Measurements from ENCODE around the gene PAX7.
"Not testable (repeated sequence)": the region's sequence is repeated elsewhere in the genome, so short reads cannot be mapped to it uniquely, and the experiment has no call there.

The PAX7 gene

GRCh38 chr1:18738617-18739016 lies 108.0 kb downstream of the PAX7 start:
- ChIA-PET CTCF (no interaction called here), POLR2A (ENCODE audit: low non-redundant PET) (no interaction called here)
- TF ChIP-seq CTCF (conservative IDR thresholded peaks at IDR 0.05; ENCODE audit: low read depth) = no peak
- H3K27ac ChIP-seq = no peak overlapping the region
- DNase-seq (ENCODE audit: low spot score) = no peak

DNA sequence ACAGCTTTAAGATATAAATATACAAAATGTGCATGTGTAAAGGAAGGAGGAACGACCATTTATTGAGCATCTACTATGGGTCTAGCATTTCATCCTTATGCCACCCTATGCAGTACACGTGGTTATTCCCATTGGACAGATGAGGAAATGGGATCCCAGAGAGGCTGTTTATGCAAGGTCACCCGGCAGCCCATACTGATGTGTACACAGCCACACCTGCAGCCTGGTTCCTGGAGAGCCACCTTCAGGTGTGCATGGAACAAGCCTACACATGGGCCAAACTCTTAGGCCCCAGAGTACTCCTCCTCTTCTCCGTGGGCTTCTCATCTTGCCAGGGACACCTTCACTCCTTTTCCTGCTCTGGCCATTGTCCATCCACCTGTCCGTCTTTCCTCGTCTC lies 108.8 kb downstream of the PAX7 start:
- no peak for TF ChIP-seq CTCF (conservative IDR thresholded peaks at IDR 0.05; ENCODE audit: low read depth)
- no peak overlapping the region for H3K27ac ChIP-seq
- no peak for DNase-seq (ENCODE audit: low spot score)
- ChIA-PET POLR2A (ENCODE audit: low non-redundant PET) (no interaction called here), CTCF (interaction anchor here (0.6 kb wide), 1 partner anchor 24 kb away, joined by 3 read pairs; no protein-coding TSS in a partner anchor)

GRCh38 chr1:18739897-18740296 lies 109.3 kb downstream of the PAX7 start:
- POLR2A ChIA-PET (ENCODE audit: low non-redundant PET) = no interaction called here
- no peak for DNase-seq (ENCODE audit: low spot score)
- no peak for TF ChIP-seq CTCF (conservative IDR thresholded peaks at IDR 0.05; ENCODE audit: low read depth)
- CTCF ChIA-PET = no interaction called here
- no peak overlapping the region for H3K27ac ChIP-seq

DNA sequence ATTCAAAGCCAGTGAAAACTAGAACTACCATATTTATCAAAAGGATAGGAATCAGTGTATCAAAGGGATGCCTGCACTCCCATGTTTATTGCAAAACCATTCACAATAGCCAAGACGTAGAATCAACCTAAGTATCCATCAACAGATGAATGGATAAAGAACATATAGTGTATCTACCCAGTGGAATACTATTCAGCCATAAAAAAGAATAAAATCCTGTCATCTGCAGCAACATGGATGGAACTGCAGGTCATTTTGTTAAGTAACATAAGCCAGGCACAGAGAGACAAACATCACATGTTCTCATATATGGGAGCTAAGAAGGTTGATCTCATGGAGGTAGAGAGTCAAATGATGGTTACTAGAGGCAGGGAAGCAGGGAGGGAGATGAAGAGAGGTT lies 110.0 kb downstream of the PAX7 start:
- no peak for DNase-seq (ENCODE audit: low spot score)
- ChIA-PET POLR2A (ENCODE audit: low non-redundant PET) (no interaction called here), CTCF (no interaction called here)
- no peak overlapping the region for H3K27ac ChIP-seq
- no peak for TF ChIP-seq CTCF (conservative IDR thresholded peaks at IDR 0.05; ENCODE audit: low read depth)

- CTCF ChIA-PET = no interaction called here
- POLR2A ChIA-PET (ENCODE audit: low non-redundant PET) = no interaction called here
Measured at GRCh38 chr1:18743233-18743632, 112.6 kb downstream of the PAX7 start.

DNA sequence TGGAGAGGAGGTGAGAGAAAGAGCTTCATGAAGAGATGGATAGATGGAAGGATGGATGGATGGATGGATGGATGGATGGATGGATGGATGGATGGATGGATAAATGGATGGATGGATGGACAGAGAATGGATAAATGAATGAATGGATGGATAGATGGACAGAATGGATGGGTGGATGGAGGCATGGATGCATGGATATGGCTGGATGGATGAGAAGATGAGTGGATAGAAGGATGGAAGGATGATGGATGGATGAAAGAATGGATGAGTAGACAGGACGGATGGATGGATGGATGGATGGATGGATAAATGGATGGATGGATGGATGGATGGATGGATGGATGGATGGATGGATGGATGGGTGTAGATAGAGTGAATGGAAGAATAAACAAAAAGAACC lies 113.7 kb downstream of the PAX7 start:
- H3K27ac ChIP-seq; CTCF ChIA-PET; DNase-seq (ENCODE audit: low spot score); POLR2A ChIA-PET (ENCODE audit: low non-redundant PET): not testable (repeated sequence)

More at GRCh38 chr1:18743233-18743632, 112.6 kb downstream of the PAX7 start:
- no peak for TF ChIP-seq CTCF (conservative IDR thresholded peaks at IDR 0.05; ENCODE audit: low read depth)
- H3K27ac ChIP-seq = no peak overlapping the region
- DNase-seq (ENCODE audit: low spot score) = no peak

DNA sequence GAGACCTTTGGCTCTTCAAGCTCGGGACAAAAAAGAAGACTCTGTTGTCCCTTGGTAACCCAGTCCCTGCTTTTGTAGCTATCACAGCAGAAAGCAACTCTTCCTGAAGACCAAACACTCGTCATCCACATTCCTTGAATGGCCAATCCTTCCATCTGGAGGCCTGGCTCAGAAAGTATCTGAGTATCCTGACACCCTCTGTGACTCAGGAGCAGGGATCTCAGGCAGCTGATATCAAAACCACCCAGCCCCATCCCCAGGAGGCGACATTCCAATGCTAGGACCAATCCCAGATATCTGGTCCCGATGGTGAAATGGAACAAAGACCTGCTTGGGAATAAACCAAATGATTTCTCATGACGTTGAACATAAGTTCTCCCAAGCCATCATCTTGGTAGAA lies 116.3 kb downstream of the PAX7 start:
- ChIA-PET CTCF (interaction anchor here (0.6 kb wide), 1 partner anchor 109 kb away, joined by 4 read pairs; no protein-coding TSS in a partner anchor), POLR2A (ENCODE audit: low non-redundant PET) (no interaction called here)
- no peak for DNase-seq (ENCODE audit: low spot score)
- TF ChIP-seq CTCF (conservative IDR thresholded peaks at IDR 0.05; ENCODE audit: low read depth) = no peak
- no peak overlapping the region for H3K27ac ChIP-seq

Data from RWPE1 (cell line).